ENCODE data around the gene IPO13.

- TF ChIP-seq POLR2A (IDR thresholded peaks at IDR 0.05) (no peak), CTCF (IDR thresholded peaks at IDR 0.05) (no peak)
Observed at GRCh38 chr1:44008259-44008658, 61.5 kb downstream of the IPO13 start.

All from vagina (tissue), 2 donors.